ENCODE results near the gene PCDHB11.

GRCh38 chr5:141236516-141237313 is 37.3 kb downstream of the PCDHB11 start:
- TF ChIP-seq CTCF (IDR thresholded peaks at IDR 0.05) (no peak), MAX (CRISPR knock-in tag; IDR thresholded peaks at IDR 0.05) (no peak), USF1 (CRISPR knock-in tag; IDR thresholded peaks at IDR 0.05) (no peak), SMAD4 (CRISPR knock-in tag; IDR thresholded peaks at IDR 0.05) (no peak), ATF2 (CRISPR knock-in tag; IDR thresholded peaks at IDR 0.05; ENCODE audit: borderline replicate concordance, low read depth) (no peak), TP53 (CRISPR knock-in tag; IDR thresholded peaks at IDR 0.05) (no peak), ZNF512 (CRISPR knock-in tag; IDR thresholded peaks at IDR 0.05; ENCODE audit: borderline replicate concordance) (no peak), ERG (CRISPR knock-in tag; IDR thresholded peaks at IDR 0.05) (no peak), TEAD4 (CRISPR knock-in tag; IDR thresholded peaks at IDR 0.05) (no peak), USF2 (CRISPR knock-in tag; IDR thresholded peaks at IDR 0.05) (no peak), MXD4 (CRISPR knock-in tag; IDR thresholded peaks at IDR 0.05; ENCODE audit: borderline replicate concordance) (no peak), JUN (CRISPR knock-in tag; IDR thresholded peaks at IDR 0.05) (no peak), ZNF138 (CRISPR knock-in tag; conservative IDR thresholded peaks at IDR 0.05) (no peak), PREB (CRISPR knock-in tag; IDR thresholded peaks at IDR 0.05; ENCODE audit: borderline replicate concordance) (no peak)
